ENCODE measurements around the gene OSBPL8.

- TF ChIP-seq CTCF (IDR thresholded peaks at IDR 0.05 in 4 of 5, conservative IDR thresholded peaks at IDR 0.05 in 1 of 5): no peak
- no peak for TF ChIP-seq POLR2A (IDR thresholded peaks at IDR 0.05)
Observed at GRCh38 chr12:76421046-76421445, 138.5 kb downstream of the OSBPL8 start.
